GM18907 (cell line): ENCODE measurements around the gene GABRB2.
"Not testable (repeated sequence)": the region's sequence is repeated elsewhere in the genome, so short reads cannot be mapped to it uniquely, and the experiment has no call there.

Source experiments
- ATAC-seq: cut with Tn5 transposase; IDR thresholded peaks from one replicate; pipeline ENCODE4 v1.9.1; 2021; ENCODE audit warnings: mild to moderate bottlenecking, moderate library complexity; ENCODE audit not compliant: unreplicated experiment

The GABRB2 gene

DNA sequence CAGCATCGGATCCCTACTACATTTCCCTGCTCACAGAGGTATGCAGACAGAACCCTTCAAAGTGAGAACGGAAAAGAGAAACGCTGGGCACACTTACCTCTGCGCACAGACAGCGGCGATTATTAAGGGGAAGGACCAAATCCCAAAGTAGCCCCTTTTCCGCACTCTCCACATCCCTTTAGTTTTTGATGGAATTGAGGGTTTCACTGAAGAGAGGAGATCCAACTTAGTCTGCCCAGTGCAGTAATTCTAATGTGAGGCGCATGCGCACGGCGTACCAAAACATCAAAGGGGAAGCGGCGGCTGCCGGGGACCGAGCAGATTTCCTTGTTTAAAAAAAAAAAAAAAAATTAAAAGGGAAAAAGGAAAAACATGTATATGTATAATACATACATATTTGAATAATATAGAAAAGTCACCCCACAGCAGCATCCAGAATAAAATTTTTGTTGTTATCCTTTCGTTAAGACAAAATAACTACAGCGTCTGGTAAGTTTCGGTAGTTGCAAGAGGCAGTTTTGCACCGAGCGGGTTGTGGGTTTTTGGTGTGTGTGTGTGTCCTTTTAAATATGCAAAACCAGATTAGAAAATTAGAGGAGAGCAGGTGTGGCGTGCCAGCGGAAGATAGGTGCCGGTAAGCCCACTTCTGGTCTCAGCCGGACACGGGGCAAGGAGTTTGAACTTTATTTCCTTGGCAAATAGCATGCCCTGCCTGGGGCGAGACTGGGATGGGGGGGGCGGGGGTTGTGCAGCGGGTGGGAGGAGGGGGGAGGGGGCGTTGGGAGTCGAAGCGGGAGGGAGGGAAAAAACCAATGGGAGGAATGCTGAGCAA is at the start of gene GABRB2:
GABRB2 (minus strand) TSS at position 256 of the 832 bp plus-strand sequence; CDS start at position 174, 82 bp downstream.
- ATAC-seq = peak; percentile 75

DNA sequence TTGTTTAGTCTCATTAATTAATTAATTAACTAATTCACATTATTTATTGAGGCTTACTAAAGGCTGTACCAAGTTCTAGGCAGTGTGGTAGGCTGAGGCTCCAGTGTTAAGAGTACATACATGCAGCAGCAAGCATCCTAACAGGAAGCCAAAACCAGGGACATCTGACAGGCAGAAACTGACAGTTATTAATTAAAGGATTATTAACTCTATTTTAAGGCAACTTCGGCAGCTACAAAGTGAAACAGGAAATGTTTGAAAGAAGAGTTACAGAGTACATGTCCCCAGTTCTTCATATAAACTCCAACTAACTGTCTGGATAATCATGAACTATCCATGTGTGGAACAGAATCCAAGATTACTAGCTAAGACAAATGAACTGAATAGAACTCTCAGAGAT is 39.3 kb upstream of the GABRB2 start:
- peak; percentile 57 for ATAC-seq

DNA sequence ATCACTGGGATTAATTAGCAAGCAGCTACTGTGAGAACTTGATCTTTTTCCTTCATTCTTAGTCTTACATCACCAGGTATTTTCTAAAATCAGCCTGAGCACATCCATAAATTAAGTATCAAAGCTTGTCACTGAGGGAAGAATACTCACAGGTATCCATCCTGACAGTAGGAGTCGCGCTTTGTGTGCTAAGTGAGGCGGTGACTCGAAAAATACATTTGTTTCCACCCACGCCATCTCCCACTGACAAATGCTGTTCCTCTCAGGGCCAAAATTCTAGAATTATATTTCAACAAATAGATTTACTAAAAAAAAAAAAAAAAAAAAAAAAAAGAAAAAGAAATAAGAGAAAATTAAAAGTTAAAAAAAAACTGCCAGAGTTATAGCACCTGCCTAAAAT is 34.1 kb upstream of the GABRB2 start:
- ATAC-seq = no peak

DNA sequence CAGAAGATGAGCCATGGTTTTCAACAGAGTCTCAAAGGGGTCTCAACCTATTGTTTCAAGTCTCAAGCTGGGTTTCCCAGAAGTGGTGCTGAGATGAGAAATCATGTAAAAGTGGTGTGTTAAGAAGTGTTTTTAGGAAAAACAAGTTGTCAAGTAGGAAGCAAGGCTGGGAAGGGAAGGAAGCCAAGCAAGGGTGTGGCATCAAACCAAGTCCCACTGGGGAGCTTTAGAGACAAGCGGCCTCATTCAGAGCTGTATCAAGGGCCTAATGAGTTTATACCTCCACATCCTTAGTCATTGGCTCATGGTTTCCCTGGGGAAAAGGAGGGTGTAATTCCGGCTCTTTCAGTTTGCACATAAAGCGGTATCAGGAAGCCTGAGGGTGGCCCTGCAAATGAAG is 26.4 kb upstream of the GABRB2 start:
- no peak for ATAC-seq

DNA sequence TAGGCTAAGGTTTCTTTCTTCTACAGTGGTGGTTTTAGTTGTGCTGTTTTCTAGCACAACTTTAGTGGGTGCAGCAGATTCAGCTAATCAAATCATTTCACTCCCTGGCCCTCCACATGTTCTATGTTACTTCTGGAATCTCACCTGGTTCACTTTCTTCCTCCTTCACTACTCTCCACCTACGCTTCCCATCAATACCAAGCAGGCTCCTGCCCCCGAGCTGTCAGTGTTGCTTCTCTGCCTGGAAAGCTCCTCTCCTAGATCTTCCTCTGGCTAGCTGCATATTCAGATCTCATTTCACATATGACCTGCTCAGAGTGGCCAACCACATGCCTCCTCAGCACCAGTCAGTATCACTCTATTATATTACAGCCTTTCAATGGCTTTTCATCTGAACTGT is 19.6 kb upstream of the GABRB2 start:
- no peak for ATAC-seq

DNA sequence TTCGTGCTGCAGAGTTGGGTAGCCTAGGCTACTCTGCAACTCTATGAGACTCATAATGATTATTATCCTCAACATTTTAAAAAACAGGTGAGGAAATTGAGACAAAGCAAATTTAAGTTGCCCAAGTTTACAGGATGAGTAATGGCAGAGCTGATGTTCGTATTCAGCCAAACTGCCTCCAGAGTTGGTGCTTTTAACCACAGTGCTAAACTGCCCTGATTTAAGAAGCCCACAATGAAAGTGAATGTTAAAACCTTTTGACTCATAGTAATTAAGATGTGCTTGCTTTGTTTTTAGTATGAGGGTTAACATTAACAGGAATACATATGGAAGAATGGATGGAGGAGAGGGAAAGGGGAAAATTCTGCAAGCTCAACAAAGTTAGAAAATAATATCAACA is 15.9 kb upstream of the GABRB2 start:
- ATAC-seq = no peak

DNA sequence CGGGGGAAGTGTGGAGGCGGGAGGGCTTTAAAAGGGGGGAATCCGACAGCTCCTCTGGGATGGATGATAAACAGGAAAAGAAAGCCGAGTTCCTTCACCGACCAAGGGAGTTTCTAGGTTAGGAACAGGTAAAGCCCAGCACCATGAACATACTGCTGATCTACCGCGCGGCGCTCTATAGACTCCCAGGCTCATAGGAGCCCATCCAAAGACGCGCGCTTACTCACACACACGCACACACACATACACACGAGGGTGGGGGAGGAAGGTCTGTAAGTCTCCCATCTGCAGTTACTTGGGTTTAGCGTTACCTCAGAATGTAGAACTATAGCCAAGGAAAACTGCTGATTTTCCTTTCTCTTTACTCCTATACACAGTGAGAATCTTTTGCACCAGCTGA is 2.6 kb upstream of the GABRB2 start:
- ATAC-seq = no peak

DNA sequence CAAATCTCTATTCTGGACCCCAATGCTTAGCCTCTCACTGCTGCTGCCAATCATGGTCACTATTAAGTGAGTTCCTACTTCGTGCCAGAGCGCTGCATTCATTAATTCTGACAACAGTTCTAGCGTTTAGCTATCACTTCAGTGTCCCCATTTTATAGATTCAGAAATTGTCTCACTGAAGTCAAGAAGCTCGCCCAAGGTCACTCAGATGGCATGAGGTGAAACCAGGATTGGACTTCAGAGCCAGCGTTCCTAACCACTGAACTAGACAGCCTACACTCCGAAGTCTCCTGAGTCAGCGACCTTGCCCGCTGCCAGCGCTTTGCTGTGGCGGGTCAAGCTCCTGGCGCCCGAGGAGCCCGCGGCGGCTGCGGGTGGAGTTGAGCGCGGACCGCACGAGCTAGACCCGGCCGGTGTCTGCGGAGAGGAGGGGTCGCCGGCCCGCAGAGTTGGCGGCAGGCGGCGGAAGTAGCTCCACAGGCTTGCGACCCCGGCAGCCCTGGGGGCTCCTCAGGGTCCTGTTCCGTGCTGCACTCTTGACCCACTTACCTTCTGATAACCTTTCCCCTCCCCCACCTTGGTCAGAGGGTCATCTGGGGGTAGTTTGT is 2.1 kb upstream of the GABRB2 start:
- ATAC-seq = no peak

DNA sequence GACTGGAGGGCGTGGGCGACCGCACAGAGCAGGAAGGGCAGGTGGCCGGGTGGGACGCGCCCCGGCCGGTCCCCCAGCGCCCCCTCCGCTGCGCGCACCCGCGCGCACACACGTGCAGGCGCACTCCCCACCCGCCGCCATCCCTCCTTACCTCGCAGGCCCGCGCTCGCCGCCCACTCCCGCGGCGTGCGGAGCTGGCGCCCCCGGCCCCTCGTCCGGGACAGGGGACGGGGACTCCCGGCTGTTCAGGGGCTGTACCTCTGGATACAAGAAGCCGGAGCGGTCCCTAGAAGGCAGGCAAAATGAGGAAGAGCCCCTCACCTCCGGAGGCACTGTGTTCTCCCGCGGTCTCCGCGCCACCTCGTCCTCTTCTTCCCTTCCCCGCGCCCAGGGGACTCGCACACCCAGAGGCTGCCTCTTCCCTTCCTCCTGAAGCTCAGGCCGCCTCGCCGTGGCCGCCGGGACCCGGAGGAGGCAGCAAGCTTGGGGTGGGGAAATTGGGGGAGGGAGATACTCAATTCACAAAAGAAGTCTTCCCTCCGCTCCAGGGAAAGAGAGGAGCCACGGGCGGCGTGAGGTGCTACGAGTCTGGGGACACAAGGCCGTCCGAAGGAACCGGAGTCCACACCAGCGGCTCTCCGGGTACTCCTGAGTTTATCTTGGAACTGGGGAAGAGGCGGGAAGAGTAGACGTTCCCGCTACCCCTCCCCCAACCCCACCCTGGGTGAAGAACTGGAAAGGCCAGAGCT is 1.4 kb upstream of the GABRB2 start:
- ATAC-seq = no peak

DNA sequence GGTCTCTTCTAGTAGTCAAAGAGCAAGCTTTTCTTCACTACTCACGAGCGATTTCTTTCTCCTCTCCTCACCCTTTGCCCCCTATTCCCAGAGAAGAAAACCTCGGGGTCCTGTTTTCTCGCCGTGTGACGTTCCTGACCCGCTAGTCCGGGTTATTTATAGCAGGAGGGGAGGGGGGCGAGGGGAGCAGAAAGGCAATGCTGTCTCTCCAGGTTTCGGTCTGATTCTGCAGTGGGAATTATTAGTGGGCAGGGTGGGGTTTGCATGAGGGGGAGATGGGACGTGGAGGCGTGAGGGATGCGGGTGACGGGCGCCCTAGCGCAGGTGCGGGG is 847 bp upstream of the GABRB2 start:
- ATAC-seq = no peak

DNA sequence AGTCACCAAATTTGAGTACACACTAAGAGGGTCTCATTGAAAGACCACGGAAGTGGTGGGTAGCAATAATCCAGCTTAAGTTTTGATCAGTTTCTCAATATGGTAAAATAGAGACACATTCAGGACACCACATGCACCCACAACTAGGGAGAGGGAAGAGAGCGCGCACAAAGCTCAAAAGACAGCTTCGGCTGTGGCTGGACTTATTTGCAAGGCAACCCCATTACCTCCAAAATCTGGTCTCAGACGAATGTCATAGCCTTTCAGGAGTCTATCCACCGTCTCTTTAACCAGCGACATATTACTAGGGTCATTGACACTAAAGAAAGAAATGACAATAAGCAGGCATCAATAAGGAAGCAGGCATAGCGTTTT is 443 bp downstream of the GABRB2 start:
- ATAC-seq = peak; percentile 10

DNA sequence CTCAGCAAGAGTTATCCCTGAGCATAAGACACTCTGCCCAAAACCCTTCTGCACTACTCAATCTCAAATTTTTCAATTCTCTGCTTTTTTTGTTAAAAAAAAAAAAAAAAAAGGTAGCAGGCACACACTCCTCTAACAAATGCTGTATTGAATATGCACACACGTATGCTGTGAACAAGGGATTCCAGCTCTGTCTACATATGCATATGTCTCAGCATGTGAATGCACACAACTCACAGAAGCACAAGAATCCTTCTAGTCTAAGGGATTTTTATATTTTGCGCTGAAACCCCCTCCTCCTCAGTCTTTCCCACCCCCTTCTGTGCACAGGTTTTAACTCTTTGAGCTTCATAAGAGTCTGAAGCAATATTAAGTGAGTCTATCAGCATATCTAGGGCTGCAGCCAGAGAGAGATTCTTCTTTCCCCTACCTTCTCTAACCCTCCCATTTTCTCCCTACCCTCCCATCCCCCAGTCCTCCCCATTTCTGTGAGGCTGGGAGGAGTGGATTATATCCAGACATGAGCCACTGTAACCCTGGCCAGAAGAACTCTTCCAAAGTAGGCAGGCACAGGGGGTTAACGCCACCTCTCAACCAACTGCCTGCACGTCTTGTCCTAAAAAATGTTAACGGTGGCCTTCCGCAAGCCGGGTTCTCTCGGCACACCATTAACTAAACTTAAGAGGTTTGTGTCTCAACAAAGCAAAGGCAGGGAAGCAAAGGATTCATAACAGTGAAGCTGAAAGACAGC is 1.0 kb downstream of the GABRB2 start:
- ATAC-seq = no peak

DNA sequence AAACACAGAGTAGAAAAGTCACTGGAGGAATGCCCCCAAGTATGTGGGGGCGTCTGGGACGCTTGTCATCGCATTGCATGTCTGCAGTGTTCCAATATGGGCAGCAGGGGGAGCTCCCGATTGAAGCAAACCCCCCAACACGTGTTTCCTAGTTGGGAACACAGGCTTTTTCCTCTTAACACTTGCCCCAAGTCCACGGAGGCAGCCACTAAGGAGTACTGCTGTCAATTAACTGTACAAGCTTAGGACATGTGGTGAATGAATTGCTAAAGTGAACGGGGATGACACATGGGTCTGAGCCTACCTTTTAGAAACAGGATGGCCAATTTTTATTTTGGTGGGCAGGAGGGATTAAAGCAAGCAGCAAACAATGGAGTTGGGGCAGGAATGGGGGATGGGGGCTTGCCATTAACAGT is 2.2 kb downstream of the GABRB2 start:
- peak; percentile 56 for ATAC-seq

DNA sequence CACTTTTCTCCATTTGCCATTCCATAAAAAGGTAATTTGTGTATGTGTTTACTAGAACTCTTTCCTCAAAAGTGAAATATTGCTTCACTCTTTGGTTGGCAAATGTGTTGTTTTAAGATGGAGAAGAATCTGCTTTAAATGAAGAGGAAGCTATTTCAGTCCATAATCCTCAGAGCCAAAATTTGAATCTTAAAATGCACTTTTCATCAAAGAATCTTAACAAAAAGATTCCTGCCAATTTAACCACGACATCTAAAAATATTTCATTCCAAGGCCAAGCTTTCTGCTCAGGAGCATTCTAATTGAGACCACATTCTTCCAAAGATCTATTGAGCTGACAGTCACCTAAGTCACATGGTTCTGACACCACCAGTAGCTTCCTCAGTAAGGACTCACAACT is 7.5 kb downstream of the GABRB2 start:
- ATAC-seq = no peak

DNA sequence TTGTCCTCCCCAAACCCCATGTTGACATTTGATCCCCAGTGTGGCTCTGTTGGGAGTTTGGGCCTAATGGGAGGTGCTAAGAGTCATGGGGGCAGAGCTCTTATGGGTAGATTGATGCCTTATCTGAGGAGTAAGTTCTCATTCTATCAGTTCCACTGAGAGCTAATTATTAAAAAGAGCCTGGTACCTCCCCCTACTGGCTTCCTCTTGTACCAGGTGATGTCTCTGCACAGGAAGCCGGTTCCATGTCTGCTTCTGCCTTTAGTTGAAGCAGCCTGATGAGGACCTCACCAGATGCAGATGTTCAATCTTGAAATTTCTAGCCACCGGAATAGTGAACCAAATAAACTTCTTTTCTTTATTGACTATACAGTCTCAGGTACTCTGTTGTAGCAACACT is 10.8 kb downstream of the GABRB2 start:
- peak; percentile 90 for ATAC-seq

DNA sequence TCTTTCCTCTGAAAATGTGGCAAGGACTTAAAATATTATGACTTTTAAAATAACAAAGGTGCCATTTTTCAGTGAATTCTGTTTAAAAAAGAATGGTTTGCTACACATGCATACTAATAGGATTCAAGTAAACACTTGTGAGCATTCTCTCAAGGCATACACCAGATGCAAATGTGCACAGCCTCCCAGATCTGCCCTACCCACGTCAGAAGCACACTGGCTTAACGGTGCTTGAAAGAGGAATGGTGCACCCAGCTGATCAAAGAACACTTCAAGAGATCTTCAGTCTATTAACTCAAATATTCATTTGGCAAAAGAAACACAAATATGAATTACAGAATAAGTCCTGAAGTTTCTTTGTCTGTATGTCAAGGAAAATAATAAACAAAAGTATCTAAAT is 15.8 kb downstream of the GABRB2 start:
- ATAC-seq = no peak

DNA sequence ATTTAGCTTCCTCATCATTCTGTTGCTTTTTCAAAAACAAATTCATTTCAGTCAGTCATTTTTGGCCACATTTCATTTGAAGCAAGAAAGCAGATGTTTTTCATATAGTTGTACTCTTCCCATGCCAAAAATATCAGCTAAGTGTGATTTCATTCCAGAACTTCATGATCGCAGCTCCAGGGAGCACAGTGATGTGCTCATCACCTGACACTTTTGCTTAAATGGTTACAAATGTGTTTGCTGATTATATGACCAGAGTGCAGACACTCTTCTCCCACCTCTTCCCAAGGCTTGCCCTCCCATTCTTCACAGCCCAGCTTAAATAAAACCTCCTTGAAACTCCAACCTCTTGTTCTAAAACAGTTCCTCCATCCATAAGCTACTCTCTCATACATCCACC is 32.6 kb downstream of the GABRB2 start:
- ATAC-seq = no peak

DNA sequence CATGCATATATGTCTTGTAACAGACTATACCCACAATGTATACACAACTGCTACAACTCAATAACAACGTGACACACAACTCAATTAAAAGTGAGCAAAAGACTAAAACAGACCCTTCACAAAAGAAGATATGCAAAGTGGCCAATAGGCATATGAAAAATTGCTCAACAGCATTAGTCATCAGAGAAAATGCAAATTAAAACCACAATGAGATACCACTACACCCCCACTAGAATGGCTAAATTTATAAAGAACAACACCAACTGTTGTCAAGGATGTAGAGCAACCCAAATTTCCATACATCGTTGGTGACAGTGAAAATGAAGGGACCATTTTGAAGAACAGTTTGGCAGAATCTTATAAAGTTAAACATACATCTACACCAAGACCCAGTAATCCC is 38.9 kb downstream of the GABRB2 start:
- ATAC-seq = no peak

DNA sequence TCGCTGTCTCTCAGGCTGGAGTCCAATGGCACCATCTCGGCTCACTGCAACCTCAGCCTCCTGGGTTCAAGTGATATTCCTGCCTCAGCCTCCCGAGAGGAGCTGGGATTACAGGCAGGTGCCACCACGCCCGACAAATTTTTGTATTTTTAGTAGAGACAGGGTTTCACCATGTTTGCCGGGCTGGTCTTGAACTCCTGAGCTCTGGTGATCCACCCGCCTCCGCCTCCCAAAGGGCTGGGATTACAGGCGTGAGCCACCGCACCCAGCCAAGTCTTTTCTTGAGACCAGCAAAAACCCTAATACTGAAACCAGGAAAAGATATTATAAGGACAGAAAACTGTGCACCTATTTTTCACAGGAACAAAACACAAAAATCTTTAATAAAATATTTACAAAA is 41.4 kb downstream of the GABRB2 start:
- not testable (repeated sequence) for ATAC-seq

DNA sequence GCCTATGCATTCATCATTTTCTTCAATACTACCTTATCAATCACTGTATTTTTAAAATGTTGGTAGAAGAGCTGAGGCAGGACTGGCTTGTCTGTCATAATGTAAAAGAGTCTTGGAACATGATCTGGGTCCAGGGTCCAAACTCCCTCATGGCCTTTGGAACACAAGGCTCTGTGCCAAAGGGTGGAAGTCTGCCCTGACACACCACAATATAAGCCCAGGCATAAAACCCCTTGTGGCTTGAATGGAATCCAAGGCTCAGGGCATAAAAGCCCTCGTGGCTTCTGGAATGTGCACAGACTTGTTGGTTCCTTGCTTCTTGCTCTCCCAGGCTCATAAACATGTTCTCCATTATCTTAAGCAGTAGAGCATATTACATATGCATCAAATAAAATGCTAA is 48.0 kb downstream of the GABRB2 start:
- no peak for ATAC-seq

DNA sequence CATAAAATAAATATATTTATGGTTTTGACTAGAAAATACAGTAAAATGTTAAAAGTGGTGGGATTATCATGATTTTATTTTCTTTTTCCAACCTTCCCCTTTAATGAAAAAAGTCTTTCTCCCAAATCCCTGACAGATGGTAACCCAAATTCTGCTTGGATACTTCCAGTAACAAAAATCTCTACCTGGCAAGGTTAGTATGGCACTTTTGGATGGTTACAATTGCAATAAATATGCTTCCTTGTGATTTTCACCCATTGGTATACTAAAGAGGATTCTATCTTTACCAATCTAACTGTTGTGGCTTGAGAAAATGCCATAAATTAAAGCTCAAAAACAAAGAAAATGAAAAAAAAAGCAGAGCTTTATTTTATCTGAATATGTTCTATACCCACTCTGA is 62.8 kb downstream of the GABRB2 start:
- ATAC-seq = no peak
